ENCODE results near the gene TMEM218. TPM values are rescaled to one million over a fixed set of nuclear protein-coding genes. Genes with fewer than 3 reads are reported as not detected.

Gene TMEM218
- total and polyA plus RNA-seq, 8 donors = 5.6 to 27.1 (median 10.0) TPM

DNA sequence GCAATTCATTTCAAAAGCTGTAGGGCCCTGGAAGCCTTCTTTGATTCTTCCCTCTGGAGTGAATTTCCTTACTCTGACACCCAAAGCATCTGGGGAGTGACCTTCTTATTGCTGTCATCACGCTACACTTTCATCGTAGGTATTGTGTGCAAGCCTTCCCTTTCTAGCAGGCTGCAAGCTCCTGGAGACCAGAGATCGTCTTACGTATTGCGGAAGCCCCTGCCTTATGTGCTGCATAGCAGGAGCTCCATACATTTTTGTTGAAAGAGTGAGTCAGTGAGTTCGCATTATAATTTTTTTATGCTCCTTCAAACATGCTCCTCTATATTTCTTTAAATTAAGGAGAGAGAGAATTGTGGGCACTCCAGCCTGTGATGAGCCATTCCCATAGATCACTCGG lies 21.2 kb upstream of the TMEM218 start:
- H3K9me3 ChIP-seq = peaks cover 0 to 3% (median 0%) of the 10 kb centered on the region in 4 donors
- ATAC-seq (no peak), DNase-seq (no peak), FAIRE-seq (no peak)
- H3K4me1 ChIP-seq = no peaks in the 10 kb centered on the region
- WGBS, 2 donors = 78% methylated on average over 7 of the region's 7 CpGs
- no peak overlapping the region for H3K27ac ChIP-seq
- H3K4me3 ChIP-seq = no peak overlapping the region
- intact Hi-C loops (cut with DNase I) = no loop called here
- TF ChIP-seq, protein P1, sequence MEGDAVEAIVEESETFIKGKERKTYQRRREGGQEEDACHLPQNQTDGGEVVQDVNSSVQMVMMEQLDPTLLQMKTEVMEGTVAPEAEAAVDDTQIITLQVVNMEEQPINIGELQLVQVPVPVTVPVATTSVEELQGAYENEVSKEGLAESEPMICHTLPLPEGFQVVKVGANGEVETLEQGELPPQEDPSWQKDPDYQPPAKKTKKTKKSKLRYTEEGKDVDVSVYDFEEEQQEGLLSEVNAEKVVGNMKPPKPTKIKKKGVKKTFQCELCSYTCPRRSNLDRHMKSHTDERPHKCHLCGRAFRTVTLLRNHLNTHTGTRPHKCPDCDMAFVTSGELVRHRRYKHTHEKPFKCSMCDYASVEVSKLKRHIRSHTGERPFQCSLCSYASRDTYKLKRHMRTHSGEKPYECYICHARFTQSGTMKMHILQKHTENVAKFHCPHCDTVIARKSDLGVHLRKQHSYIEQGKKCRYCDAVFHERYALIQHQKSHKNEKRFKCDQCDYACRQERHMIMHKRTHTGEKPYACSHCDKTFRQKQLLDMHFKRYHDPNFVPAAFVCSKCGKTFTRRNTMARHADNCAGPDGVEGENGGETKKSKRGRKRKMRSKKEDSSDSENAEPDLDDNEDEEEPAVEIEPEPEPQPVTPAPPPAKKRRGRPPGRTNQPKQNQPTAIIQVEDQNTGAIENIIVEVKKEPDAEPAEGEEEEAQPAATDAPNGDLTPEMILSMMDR (IDR thresholded peaks at IDR 0.05) = no peak
- no peaks in the 10 kb centered on the region for H3K36me3 ChIP-seq
- H3K27me3 ChIP-seq = no peaks in the 10 kb centered on the region

DNA sequence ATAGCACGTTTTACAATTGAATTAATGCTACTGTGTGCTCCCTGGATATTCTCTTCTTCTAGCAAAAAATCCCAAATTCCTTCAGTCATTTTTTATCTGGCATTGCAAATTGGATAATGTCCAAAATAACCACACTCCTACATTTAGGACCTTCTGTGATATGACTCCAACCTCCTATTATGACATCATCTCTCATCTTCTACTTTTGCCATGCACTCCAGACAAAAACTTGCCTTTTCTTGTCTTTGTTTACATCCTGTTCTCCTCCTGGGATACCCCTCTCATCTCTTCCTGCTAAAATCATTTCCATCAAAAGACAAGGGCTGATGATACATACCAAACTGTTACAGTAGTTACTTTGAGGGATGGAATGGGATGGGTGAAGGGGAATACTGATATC lies 20.6 kb upstream of the TMEM218 start:
- Histone ChIP-seq H3K36me3 (no peaks in the 10 kb centered on the region), H3K4me1 (no peaks in the 10 kb centered on the region), H3K27me3 (no peaks in the 10 kb centered on the region), H3K27ac (no peak overlapping the region), H3K9me3 (peaks cover 0 to 3% (median 0%) of the 10 kb centered on the region in 4 donors), H3K4me3 (no peak overlapping the region)
- ATAC-seq (no peak), DNase-seq (no peak), FAIRE-seq (no peak)
- TF ChIP-seq, protein P1 (IDR thresholded peaks at IDR 0.05) = no peak
- 39 to 40% methylated on average over 1 of the region's 1 CpG for WGBS, 2 donors
- intact Hi-C loops (cut with DNase I) = no loop called here

DNA sequence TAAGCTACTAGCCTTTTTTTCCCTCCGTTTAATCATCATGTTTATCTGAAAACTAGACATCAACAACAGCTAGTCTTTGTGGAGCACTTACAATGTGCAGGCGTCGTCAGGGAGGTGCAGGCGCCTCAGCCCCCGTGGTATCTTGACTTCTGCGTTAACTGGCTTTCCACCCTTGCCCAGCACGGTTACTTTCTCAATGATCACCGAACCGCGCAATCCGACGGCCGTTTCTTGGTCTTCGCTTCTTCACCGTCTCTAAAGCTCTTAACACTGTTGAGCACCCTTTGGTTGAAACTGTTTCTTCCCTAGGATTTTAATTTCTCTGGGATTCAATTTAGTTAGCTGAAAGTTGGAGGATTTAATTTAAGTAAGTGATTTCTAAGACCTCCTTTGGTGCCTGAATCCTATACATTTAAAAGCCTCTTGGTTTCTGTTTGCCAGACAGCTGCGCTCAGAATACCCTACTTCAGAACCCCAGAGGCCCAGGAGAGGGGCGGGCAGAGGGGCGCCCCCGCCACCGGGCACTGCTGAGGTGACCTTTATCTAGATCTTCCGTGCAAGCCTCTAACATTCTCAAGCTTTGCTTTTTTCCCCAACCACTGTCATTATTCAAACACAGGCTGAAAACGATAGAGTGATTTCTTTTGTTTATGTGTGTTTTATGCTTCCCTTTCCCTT lies 18.0 kb upstream of the TMEM218 start:
- Histone ChIP-seq H3K4me3 (no peak overlapping the region), H3K9me3 (peaks cover 0 to 3% (median 0%) of the 10 kb centered on the region in 4 donors), H3K27ac (no peak overlapping the region), H3K36me3 (no peaks in the 10 kb centered on the region), H3K4me1 (no peaks in the 10 kb centered on the region), H3K27me3 (no peaks in the 10 kb centered on the region)
- DNase-seq (no peak), ATAC-seq (no peak), FAIRE-seq (no peak)
- WGBS, 2 donors = 61 to 66% methylated on average over 22 of the region's 22 CpGs
- intact Hi-C loops (cut with DNase I) = no loop called here
- TF ChIP-seq, protein P1 (IDR thresholded peaks at IDR 0.05) = no peak

DNA sequence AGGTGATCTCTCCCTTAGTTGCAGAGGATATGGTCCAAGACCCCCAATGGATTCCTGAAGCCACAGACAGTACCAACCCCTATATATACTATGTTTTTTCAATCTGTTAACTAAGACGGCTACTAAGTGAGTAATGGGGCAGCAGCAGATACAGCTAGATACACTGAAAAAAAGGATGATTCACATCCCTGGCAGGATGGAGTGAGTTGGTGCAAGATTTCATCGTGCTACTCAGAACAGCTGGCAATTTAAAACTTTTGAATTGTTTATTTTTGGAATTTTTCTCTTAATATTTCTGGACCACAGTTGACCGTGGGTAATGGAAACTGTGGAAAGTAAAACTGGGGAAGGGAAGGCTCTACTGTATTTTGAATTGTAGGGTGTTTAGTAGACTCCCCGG lies 17.0 kb upstream of the TMEM218 start:
- ATAC-seq = no peak
- WGBS, 2 donors = 70 to 77% methylated on average over 4 of the region's 4 CpGs
- H3K27me3 ChIP-seq = no peaks in the 10 kb centered on the region
- TF ChIP-seq, protein P1 (IDR thresholded peaks at IDR 0.05) = no peak
- H3K36me3 ChIP-seq = no peaks in the 10 kb centered on the region
- no peaks in the 10 kb centered on the region for H3K4me1 ChIP-seq
- H3K9me3 ChIP-seq = peaks cover 0 to 3% (median 0%) of the 10 kb centered on the region in 4 donors
- no peak overlapping the region for H3K27ac ChIP-seq
- H3K4me3 ChIP-seq = no peak overlapping the region
- intact Hi-C loops (cut with DNase I) = no loop called here
- no peak for FAIRE-seq
- DNase-seq = no peak

DNA sequence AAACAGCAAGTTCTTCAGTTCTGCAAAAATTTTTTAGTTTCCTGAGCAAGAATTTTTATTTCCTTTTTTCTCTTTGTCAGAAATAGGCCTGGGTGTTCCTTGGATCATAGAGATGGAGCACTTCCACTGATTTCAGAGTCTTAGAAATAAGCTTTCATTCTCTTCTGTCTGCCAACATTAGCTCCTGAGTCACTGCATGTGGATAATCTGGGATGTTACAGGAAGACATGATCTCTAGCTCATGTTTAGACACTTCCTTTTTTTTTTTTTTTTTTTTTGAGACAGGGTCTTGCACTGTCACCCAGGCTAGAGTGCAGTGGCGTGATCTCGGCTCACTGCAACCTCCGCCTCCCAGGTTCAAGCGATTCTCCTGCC lies 13.2 kb upstream of the TMEM218 start:
- TF ChIP-seq, protein P1 (IDR thresholded peaks at IDR 0.05) = no peak
- FAIRE-seq = no peak
- no peak overlapping the region for H3K27ac ChIP-seq
- 88 to 94% methylated on average over 4 of the region's 4 CpGs for WGBS, 2 donors
- no peaks in the 10 kb centered on the region for H3K27me3 ChIP-seq
- H3K4me1 ChIP-seq = no peaks in the 10 kb centered on the region
- no peaks in the 10 kb centered on the region for H3K36me3 ChIP-seq
- no peak overlapping the region for H3K4me3 ChIP-seq
- intact Hi-C loops (cut with DNase I) = no loop called here
- peak in 1 of 4 donors; percentile 34 for ATAC-seq
- H3K9me3 ChIP-seq = no peaks in the 10 kb centered on the region
- no peak for DNase-seq

All from pancreas (tissue), 10 donors.